Muscle of leg (tissue), 11 donors: ENCODE measurements around the gene SPATS2. TPM values are rescaled to one million over a fixed set of nuclear protein-coding genes. Genes with fewer than 3 reads are reported as not detected.

Experiments
- DNase-seq: peaks from one replicate; pipeline ENCODE4 v3.0.0; 2013
- H3K27ac ChIP-seq: one replicate; pipeline ENCODE4 v1.5.1; 2013; ENCODE audit warnings: mild to moderate bottlenecking, low read length, control low read depth
- H3K27me3 ChIP-seq: one replicate; pipeline ENCODE4 v1.6.1; 2013; ENCODE audit warnings: low read length; ENCODE audit not compliant: control insufficient read depth, insufficient read depth
- H3K36me3 ChIP-seq: one replicate; pipeline ENCODE4 v1.6.1; 2013; ENCODE audit warnings: low read length; ENCODE audit not compliant: control insufficient read depth, insufficient read depth
- H3K4me1 ChIP-seq: one replicate; pipeline ENCODE4 v1.6.1; 2013; ENCODE audit warnings: low read length; ENCODE audit not compliant: control insufficient read depth, insufficient read depth
- H3K4me3 ChIP-seq: one replicate; pipeline ENCODE4 v1.5.1; 2013; ENCODE audit warnings: low read length, control low read depth
- H3K9me3 ChIP-seq: replicated peaks from 2 replicates; pipeline ENCODE4 v1.6.1; 2013; ENCODE audit warnings: low read depth, low read length; ENCODE audit not compliant: control insufficient read depth
- WGBS: methylation state at CpG from one replicate; pipeline ENCODE4 v1.1.5; 2013; ENCODE audit warnings: missing lambda C conversion rate; ENCODE audit not compliant: insufficient coverage; 5-methylcytosine and 5-hydroxymethylcytosine counted together
- polyA plus RNA-seq, 8 donors: library from polyadenylated mRNA; unstranded; fragments of 120-200 nt; gene quantifications; one replicate each; pipeline versions ENCODE4 v1.2.1 to v1.2.3, GENCODE V29; 2013; ENCODE audit warnings: inconsistent platforms in 1 of 8, low replicate concordance in 1 of 8; ENCODE audit not compliant: insufficient read length in 8 of 8, insufficient read depth in 1 of 8
- total RNA-seq: library from RNA; stranded (reverse); fragments of 120-200 nt; gene quantifications from one replicate; pipeline ENCODE4 v1.2.4, GENCODE V29; 2013

The SPATS2 gene
- total and polyA plus RNA-seq, 9 donors = 18.8 to 42.1 (median 29.2) TPM

DNA sequence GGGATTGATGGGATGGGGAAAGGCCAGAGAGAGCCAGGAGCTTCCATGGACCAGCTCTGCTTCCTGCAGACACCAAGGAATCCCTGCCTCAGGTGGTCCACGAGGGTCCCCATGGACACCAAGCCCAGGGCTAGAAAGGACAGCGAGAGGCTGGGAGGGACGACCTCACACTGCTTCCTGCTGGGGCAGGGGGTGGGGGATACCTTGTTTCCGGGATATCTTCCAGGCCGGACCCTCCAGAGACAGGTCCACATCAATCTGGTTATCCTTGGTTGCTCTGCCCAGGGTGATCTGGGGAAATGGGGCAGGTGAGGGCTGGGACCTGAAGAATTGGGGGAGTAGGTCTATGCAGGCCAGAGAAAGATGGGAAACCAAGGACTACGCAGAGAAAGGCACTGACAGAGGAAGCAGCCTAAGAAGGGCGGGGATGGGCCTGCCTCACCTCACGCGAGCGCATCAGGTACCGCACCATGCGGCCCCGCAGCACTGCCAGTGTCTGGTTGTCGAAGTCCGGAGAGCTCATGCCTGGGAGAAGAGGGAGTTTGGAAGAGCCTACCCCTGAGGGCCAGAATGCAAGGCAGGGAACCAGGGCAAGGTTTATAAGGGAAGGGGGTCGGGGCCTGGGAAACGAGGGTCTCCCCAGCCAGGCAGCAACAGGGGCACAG is 191.9 kb downstream of the SPATS2 start:
- Histone ChIP-seq H3K36me3 (peaks cover 80% of the 10 kb centered on the region), H3K4me1 (peaks cover under 1% of the 10 kb centered on the region), H3K27ac (no peak overlapping the region), H3K9me3 (no peaks in the 10 kb centered on the region), H3K4me3 (no peak overlapping the region), H3K27me3 (no peaks in the 10 kb centered on the region)
- no peak for DNase-seq
- WGBS = 95% methylated on average over 17 of the region's 17 CpGs

DNA sequence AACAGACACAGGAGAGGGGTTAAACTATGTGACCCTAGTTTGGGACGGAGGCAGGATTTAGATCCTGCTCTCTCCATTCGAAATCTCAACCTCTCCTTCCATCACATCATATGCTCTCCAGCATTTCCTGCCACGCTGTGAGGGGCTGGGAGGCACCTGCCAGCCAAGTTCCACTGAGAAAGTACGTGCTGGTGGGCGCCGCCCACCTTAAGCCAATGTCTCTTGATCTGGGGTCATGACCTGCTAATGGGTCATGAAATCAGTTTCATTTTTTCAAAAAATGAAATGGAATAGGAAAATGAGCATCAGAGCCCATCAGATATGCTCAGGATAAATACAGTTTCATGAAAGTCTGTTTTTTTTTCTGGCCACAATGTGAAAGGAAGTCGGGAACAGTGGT is 193.4 kb downstream of the SPATS2 start:
- Histone ChIP-seq H3K27ac (no peak overlapping the region), H3K4me3 (no peak overlapping the region), H3K4me1 (peaks cover 13% of the 10 kb centered on the region), H3K9me3 (no peaks in the 10 kb centered on the region), H3K36me3 (peaks cover 92% of the 10 kb centered on the region), H3K27me3 (no peaks in the 10 kb centered on the region)
- DNase-seq = no peak
- WGBS = 84% methylated on average over 4 of the region's 7 CpGs

DNA sequence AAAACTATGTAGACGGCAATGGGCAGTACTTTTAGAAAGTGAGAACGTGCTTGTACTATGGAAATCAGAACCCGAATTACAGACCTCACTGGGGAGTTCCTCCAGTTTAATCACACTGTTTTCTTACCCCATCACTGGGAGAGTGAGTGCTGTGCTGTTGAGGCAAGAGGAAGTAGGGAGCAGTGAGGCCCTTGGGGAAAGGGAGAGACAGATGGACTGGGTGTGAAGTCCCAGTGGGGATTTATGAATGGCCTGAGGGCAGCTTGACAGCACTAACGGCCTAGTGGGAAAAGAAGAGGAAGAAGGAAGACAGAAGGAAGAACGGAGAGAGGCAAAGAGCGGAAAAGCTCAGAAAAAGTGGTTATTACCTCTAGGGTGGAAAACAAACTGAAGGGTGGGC is 195.0 kb downstream of the SPATS2 start:
- DNase-seq = no peak
- Histone ChIP-seq H3K4me1 (peaks cover 27% of the 10 kb centered on the region), H3K27me3 (no peaks in the 10 kb centered on the region), H3K9me3 (no peaks in the 10 kb centered on the region), H3K27ac (no peak overlapping the region), H3K4me3 (no peak overlapping the region), H3K36me3 (peaks cover 82% of the 10 kb centered on the region)
- 80% methylated on average over 2 of the region's 6 CpGs for WGBS

DNA sequence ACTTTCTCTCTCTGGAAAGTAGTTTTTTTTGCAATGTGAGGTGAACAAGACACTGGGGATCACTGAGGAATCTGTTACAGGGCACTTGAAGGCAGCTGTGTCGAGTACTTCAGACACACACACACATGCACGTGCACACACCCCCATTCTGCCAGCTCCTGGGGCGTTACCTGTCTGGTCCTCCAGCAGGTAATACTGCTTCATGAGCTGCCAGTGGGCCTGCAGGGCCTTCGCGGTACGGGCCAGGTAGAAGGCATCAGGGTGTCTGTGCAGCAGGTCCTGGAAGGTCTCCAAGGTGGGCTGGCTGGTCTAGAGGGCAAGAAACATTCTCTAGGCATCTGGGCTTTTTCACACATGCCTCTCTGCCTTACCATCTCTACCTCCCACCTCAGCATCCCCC is 195.6 kb downstream of the SPATS2 start:
- Histone ChIP-seq H3K4me3 (no peak overlapping the region), H3K36me3 (peaks cover 76% of the 10 kb centered on the region), H3K9me3 (no peaks in the 10 kb centered on the region), H3K27me3 (no peaks in the 10 kb centered on the region), H3K27ac (no peak overlapping the region), H3K4me1 (peaks cover 29% of the 10 kb centered on the region)
- WGBS = 89% methylated on average over 3 of the region's 6 CpGs
- DNase-seq = no peak

DNA sequence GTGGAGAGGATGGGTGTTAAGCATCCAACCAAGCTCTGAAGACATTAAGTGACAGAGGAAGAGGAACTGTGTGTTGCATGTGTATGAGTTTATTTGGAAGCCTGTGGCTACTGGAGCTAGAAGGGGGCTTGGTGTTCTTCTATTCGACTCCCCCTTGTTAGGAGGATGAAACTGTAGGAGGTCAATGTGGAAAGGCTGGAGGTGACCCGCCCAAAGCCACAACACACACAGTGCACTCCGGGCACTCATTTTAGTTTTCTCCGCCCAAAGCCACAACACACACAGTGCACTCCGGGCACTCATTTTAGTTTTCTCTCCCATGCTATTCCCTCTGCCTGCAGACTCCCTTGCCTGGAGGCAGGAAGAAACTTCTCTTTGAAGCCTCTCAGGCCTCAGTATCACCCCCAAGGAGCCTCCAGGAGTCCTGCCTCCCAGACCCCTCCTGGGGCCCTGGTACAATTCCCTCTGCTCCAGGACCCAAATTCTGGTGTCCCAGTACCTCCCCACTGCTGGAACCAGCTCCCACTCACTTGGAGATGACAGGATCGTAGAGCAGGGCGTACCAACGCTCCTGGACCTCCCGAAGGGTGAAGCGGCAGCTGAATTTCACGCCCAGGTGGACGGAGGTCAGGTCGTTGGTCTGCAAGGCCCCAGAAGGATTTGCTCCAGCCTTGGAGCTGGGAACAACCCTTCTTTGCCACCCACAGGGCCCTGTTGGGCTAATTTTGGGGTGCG is 196.9 kb downstream of the SPATS2 start:
- Histone ChIP-seq H3K27ac (peak overlapping the region; percentile 66), H3K9me3 (no peaks in the 10 kb centered on the region), H3K4me1 (peaks cover 32% of the 10 kb centered on the region), H3K27me3 (no peaks in the 10 kb centered on the region), H3K4me3 (no peak overlapping the region), H3K36me3 (peaks cover 63% of the 10 kb centered on the region)
- 97% methylated on average over 13 of the region's 14 CpGs for WGBS
- DNase-seq = no peak

DNA sequence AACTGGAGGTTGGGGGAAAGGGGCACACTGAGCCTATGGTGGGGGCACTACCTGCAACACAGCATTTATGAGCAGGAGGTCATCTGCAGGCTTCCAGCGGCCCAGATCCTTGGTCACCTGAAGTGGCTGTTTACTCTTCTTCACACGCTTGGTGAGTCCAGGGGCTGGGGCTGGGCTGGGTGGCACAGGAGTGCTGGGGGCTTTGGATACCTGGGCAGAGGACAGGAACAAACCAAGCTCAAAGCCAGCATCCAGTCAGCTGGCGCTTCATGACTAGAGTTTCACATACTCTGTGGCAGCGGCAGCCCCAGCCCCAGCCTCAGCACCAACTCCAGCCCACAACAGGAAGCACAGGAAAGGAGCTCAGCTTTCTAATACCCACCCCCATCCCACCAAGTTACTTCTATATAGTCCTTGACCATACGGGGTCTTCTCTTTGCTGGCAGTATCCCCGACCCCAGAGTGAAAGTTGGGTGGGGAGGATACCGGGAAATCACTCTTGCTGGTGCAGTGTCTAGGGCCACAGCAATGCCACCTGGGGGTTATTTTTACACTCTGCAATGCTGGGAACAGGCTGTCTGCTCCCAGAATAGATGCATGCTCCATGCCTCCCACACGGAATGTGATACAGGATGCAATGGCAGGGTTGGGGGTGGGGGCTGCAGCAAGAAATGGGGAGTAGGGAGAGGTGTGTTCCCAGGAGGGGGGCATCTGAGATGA is 197.6 kb downstream of the SPATS2 start:
- no peak for DNase-seq
- H3K36me3 ChIP-seq = peaks cover 55% of the 10 kb centered on the region
- no peaks in the 10 kb centered on the region for H3K9me3 ChIP-seq
- WGBS = 88% methylated on average over 3 of the region's 8 CpGs
- no peaks in the 10 kb centered on the region for H3K27me3 ChIP-seq
- no peak overlapping the region for H3K4me3 ChIP-seq
- H3K4me1 ChIP-seq = peaks cover 35% of the 10 kb centered on the region
- peak overlapping the region; percentile 66 for H3K27ac ChIP-seq

DNA sequence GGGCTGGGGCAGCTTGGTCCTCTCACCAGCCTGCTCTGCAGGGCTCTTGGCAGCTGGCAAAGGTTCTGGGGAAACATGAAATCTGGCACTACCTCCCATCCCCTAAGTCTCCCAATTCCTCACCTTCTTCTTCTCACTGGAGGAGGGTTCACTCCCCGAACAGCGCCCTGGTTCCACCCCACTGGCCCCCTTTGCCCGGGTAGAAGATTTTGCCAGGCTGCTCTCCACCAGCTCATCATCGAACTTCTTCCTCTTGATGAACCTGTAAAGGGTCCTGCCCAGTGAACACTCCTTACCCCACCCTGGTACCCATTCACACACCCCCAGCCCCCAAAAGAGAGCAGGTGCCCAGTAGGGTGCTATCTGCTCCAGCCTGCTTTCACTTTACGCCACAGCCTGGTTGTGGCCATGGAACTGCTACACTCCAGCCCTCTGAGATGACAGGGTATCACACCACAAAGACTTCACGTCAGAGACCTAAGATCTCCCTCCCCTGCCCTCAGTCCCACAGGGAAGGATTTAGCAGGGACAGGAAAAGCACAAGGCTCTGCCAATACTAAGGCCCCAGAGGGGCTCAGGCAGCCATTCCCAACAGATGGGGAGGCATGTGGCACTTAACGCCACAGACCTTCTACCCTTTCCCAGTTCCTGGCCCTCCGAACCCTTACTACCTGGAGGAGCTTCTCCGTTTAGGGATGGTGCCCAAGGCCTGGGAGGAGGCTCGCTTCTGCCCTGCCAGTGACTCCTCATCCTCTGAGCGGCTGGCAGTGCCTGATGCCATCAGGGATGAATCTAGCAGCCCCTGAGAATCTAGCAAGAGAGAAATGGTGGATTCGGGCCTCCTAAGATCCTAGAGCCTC is 198.4 kb downstream of the SPATS2 start:
- H3K4me3 ChIP-seq = no peak overlapping the region
- H3K4me1 ChIP-seq = peaks cover 36% of the 10 kb centered on the region
- H3K9me3 ChIP-seq = no peaks in the 10 kb centered on the region
- no peaks in the 10 kb centered on the region for H3K27me3 ChIP-seq
- no peak for DNase-seq
- WGBS = 90% methylated on average over 9 of the region's 12 CpGs
- peaks cover 54% of the 10 kb centered on the region for H3K36me3 ChIP-seq
- H3K27ac ChIP-seq = peak overlapping the region; percentile 53

DNA sequence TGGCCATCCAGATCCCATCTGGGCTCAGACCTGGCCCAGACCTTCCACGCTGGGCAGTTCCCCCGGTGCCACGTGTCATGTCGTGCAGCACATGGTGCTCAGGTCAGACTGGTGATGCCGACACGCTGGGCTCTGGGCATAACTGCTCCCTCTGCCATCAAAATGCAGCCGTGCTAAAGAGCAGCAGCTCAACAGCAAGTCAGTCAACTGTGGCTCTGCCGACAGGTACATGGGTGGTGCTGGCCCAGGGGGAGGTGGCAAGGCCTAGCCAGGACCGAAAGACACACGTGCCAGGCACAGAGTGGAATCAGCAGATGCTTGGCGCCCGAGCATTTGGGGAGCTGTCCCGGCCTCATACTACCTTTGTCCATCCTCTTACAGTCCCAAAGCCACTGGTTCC is 199.1 kb downstream of the SPATS2 start:
- no peak overlapping the region for H3K4me3 ChIP-seq
- WGBS = 93% methylated on average over 10 of the region's 13 CpGs
- no peaks in the 10 kb centered on the region for H3K9me3 ChIP-seq
- H3K27me3 ChIP-seq = no peaks in the 10 kb centered on the region
- H3K4me1 ChIP-seq = peaks cover 37% of the 10 kb centered on the region
- H3K36me3 ChIP-seq = peaks cover 54% of the 10 kb centered on the region
- no peak for DNase-seq
- peak overlapping the region; percentile 17 for H3K27ac ChIP-seq

DNA sequence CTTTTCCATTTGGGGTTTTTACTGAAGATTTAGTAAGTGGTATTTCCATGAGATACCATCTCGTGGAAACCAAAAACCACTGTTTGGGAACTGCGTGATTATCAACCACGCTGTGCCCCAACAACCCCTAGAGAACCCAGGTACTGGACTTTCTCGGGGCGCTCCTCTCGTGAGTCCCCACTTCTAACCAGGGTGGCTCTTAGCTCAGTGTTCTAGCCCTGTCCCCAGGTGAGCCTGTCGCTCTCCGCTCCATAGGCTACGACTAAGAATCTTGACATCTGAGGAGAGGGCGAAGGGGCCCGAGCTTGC is 200.0 kb downstream of the SPATS2 start:
- Histone ChIP-seq H3K9me3 (no peaks in the 10 kb centered on the region), H3K4me3 (peak overlapping the region; percentile 95), H3K36me3 (peaks cover 55% of the 10 kb centered on the region), H3K4me1 (peaks cover 37% of the 10 kb centered on the region), H3K27me3 (no peaks in the 10 kb centered on the region), H3K27ac (peak overlapping the region; percentile 86)
- 11% methylated on average over 9 of the region's 11 CpGs for WGBS
- no peak for DNase-seq
